ENCODE data around the gene YJU2.

DNA sequence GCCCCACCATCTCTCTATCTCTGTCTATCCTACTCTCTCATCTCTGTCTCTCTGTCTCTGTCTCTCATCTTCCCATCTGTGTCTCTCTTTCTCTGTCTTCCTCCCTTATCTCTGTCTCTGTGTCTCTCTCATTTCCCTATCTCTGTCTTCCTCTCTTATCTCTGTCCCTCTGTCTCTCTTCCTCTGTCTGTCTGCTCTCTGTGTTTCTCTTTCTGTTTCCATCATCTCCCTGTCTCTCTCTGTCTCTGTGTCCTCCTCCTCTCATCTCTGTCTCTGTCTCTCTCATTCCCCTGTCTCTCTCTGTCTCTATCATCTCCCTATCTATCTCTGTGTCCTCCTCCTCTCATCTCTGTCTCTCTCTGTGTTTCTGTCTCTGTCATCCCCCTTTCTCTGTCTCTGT is 19.1 kb upstream of the YJU2 start:
- TF ChIP-seq CTCF (IDR thresholded peaks at IDR 0.05): no peak
- no peak for TF ChIP-seq MAX (CRISPR knock-in tag; IDR thresholded peaks at IDR 0.05)
- TF ChIP-seq, protein P1, sequence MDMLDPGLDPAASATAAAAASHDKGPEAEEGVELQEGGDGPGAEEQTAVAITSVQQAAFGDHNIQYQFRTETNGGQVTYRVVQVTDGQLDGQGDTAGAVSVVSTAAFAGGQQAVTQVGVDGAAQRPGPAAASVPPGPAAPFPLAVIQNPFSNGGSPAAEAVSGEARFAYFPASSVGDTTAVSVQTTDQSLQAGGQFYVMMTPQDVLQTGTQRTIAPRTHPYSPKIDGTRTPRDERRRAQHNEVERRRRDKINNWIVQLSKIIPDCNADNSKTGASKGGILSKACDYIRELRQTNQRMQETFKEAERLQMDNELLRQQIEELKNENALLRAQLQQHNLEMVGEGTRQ (CRISPR knock-in tag; IDR thresholded peaks at IDR 0.05): no peak
- TF ChIP-seq, protein P2, sequence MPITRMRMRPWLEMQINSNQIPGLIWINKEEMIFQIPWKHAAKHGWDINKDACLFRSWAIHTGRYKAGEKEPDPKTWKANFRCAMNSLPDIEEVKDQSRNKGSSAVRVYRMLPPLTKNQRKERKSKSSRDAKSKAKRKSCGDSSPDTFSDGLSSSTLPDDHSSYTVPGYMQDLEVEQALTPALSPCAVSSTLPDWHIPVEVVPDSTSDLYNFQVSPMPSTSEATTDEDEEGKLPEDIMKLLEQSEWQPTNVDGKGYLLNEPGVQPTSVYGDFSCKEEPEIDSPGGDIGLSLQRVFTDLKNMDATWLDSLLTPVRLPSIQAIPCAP (CRISPR knock-in tag; IDR thresholded peaks at IDR 0.05): no peak
- no peak for TF ChIP-seq ETV6 (CRISPR knock-in tag; IDR thresholded peaks at IDR 0.05)
- TF ChIP-seq ZNF263 (CRISPR knock-in tag; IDR thresholded peaks at IDR 0.05; ENCODE audit: low read depth): no peak
- TF ChIP-seq IRF2 (CRISPR knock-in tag; IDR thresholded peaks at IDR 0.05; ENCODE audit: borderline replicate concordance, low read depth): no peak

Measured in WTC11 (cell line).